HG03066 (cell line): Measurements from ENCODE around the gene YPEL2.
"Not testable (repeated sequence)": the region's sequence is repeated elsewhere in the genome, so short reads cannot be mapped to it uniquely, and the experiment has no call there.

Experiments
- ATAC-seq: cut with Tn5 transposase; IDR thresholded peaks from one replicate; pipeline ENCODE4 v1.9.1; 2021; ENCODE audit warnings: low read depth; ENCODE audit not compliant: unreplicated experiment

Gene YPEL2

DNA sequence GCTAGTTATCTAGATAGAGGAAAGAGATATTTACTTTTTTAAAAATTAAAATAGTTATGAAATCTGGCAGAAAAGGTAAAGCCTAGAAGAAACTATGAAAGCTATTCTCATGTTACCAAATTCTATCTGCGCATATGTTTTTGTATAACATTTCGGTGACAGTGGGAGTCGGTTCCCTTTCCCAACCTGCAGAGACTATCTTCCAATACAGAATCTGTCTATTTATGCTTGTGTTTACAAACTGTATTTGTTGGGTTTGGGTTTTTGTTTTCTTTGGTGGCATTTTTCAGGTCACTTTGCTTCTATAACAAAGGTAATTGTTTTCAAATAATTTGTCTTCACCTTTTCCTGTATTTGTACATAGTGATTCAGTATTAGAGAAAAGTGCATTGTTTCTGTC is 69.8 kb downstream of the YPEL2 start:
- ATAC-seq = no peak

DNA sequence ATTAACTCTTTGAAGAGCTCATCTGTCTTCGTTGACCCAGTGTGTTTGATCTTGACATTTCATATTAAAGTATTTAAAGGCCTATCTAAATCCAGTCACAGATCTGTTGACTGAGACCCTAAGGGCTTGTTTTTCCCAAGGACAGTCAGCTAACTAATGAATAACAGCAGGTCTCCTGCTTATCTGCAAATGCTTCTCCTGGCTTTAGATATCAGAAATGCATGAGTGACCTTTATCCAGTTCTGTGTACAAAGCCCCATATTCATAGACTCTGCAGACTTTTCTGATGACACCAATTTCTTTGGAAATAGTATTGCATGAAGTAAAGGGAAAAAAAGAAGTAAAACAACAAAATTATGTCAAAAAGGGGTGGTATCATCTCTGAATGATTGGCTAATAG is 70.3 kb downstream of the YPEL2 start:
- no peak for ATAC-seq

DNA sequence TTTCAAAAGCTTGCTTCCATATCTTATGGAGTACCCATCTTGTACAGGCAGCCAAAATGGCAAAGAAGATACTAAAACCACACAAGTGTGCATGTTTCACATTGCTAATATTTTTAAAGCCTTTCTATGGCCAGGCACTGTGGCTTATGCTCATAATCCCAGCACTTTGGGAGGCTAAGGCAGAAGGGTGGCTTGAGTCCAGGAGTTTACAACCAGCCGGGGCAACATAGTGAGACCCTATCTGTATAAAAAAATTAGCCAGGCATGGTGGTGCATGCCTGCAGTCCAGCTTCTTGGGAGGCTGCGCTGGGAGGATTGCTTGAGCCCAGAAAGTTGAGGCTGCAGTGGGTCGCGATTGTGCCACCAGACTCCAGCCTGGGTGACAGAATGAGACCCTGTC is 71.3 kb downstream of the YPEL2 start:
- ATAC-seq = no peak

DNA sequence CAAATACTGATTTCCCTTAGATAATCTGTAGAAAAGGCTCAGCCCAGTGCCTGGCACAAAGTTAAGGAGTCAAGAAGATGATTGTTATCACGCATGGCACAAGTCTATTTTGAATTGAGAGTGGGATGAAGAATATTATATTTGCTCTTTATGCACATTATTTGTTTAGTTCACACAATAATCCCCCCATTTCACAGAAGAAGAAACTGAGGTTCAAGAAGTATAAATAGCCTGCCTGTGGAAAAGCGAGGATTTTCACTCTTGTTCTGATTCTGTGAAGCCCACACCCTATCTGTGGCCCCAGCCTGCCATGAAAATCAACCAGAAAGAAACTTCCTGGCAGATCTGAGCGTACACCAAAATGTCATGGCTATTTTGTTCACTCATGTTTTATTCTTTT is 73.0 kb downstream of the YPEL2 start:
- ATAC-seq = no peak

DNA sequence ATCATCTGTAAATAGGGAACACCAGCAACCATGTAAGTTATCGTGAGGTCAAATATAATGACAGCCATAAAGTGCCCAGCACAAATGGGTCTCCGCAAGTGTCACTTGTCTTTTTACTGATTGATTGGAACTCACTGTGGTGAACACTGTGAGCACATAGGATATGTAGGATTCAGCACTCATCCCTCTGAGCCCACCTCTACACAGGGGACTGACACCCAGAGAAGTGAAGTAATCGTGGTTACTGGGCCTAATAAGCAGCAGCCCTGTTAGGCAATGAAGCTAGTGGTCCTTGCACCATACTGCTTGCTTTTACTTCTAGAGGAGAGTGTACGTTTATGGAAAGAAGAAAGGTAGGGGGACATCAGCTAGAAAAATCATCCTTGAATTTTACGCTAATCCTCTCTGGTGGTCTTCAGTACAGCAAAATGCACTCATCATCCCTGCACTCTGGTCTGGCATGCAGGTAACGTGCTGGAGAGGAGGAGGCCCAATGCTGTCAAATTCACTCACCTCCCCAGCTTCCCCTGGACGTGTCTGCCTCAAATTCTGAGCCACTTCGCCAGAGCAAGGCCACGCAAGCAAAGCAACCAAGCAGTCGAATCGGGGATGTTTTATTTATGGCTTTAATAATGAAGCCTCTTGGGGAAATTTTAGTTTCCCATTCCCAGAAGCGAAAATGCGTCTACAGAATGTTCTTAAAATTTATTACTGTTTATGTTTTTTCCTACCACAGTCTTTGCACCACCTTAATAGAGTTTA is 74.7 kb downstream of the YPEL2 start:
- no peak for ATAC-seq

DNA sequence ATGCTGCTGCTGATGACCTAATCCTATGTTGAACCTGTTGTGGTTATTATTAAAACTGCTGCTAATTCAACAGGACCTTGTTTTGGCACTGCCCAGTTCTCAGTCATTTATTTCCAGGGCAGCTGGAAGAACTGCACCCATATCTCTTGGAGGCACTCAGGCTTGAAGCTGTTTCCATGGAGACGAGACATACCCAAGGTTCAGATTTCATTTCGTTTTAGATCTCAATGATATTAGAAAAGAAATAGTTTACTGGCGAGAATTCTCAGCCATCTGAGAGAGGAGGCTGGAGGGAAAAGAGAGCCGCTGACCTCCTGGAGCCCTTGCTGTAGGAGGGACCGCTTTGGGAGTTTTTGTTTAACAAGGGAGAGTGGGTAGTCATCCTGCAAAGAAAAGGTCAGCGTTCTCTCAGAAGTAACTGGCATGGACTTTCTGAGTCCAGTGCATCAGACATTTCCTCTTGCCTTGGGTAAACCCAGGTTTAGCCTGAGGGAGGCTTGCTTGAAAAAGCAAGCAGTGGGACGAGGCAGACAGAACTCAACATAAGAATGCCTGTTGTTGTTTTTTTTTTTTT is 75.4 kb downstream of the YPEL2 start:
- no peak for ATAC-seq

DNA sequence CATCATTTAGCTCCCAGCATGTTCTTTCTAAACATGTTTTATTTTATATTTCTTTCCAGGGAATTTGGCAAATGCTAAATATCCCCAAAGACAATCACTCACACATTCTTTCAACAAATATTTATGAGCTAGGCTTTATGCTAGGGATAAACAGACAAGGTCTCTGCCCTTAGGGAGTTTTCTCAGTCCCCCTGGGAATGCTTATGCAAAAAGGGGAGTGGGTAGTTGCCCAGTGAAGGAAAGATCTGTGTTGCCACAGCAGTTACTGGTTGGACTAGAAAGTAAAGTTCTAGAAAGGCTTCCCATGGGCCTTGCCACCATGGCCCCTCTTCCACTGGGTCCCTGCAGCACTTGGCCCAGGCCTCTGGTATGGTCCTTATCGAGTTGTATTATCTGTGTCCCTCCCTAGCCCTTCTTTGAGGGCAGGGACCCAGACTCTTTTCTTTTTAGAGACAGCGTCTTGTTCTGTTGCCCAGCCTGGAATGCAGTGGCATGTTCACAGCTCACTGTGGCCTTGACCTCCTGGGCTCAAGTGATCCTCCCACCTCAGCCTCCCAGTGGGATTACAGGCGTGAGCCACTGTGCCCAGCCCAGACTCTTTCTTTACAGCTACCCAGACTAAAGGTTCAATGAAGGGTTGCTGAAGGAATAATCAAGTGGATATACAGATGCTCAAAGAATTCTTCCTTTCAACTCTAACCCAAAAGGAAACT is 78.0 kb downstream of the YPEL2 start:
- ATAC-seq = no peak

DNA sequence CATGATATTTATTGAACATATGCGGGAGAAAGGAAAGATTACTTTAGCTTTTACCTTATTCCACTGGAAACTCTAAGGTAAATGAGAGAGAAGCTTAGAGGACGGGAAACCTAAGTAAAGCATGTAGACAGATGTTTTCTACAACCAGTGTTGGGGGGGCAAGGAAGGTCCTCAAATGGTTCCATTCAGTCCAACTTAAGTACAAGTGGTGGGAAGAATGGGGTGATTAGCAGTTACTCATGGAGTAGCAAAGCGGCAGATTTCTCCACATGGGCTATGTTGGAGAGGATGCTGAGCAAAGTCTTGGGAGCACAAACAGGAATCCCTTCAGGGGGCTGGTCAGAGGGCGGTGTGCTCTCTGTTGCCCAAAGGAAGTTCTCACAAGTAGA is 78.6 kb downstream of the YPEL2 start:
- ATAC-seq = no peak

DNA sequence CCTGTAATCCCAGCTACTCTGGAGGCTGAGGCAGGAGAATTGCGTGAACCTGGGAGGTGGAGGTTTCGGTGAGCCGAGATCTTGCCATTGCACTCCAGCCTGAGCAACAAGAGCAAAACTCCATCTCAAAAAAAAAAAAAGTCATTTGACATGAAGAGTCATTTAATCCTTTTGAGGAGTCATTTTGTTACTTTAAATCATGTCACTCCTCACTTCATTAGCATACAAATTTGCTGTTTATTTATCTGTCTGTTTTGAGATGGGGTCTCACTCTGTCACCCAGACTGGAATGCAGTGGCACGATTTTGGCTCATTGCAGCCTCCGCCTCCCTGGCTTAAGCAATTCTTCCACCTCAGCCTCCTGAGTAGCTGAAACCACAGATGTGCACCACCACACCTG is 81.0 kb downstream of the YPEL2 start:
- ATAC-seq = not testable (repeated sequence)

DNA sequence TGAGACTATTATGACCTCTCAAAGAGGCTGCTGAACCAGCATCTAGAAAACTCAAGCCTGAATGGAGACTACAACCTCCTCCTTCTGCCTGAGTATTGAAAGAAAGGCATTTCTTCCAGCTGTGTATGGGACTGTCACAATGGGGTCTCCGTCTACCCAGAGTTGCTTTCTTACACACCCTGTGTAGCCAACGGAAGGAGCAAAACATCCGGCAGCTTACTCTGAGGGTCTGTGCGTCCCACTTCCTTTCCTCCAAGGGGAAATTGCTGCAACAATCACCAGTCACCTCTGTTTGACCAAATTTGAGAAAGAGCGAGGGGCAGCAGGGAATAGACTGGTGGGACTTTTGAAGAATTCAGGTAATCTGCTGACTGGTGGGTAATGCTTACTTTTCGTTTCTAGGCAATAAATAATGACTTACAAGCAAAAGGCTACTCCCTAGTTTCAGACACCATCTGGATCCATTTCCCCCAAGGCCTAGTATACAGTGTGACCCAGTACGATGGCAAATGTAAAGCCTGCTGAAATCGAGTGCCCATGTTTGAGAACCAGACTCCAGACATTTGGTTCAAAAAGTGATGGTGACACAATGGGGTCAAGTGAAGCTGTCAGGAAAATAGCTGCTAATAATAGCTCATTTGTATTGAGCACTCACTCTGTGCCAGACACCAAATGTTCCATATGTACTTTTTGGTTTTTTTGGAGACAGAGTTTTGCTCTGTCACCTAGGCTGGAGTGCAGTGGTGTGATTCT is 81.7 kb downstream of the YPEL2 start:
- no peak for ATAC-seq

DNA sequence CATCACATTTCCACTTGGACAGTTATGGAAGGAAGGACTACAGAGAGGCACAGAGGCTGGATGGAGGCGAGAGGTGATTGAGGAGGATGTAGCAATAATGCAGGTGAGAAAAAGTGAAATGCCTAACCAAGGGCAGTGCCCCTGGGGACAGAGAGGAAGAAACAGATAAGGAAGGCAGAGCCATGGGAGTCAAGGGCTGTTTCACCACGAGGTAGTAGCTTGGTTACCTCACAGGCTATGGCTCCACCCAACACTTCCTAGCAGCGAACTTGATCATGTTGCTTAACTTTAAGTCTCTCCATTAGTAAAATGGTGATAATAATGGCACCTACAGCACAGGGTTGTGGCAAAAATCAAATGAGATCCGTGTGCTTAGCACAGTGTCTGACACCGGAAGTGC is 83.9 kb downstream of the YPEL2 start:
- no peak for ATAC-seq

DNA sequence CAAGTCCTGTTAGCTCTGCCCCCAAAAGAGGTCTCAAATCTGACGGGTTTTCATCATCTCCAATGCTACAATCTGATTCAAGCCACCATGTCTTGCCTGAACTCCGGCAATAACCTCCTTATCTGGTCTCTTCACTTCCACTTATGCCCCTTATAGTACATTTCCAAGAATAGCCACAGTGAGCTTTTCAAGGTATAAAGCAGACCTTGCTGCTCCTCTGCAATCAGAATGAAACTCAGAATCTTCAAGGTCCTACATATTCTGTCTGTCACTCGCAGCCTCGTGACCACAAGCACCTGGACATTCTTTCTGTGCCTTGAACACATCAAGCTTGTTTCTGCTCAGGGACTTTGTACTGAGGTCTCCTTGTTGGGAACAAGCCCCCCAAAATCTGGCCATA is 84.7 kb downstream of the YPEL2 start:
- no peak for ATAC-seq

DNA sequence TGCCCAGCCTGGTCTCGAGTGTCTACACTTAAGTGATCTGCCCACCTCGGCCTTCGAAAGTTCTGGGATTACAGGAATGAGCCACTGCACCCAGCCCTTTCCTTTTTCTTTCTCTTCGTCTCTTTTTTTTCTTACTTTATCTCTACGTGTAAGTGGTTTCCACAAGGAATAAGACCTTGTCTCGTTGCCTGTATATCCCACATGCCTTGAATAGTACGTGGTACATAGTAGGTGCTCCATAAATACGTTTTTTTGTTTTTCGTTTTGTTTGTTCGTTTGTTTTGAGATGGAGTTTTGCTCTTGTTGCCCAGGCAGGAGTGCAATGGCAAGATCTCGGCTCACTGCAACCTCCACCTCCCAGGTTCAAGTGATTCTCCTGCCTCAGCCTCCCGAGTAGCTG is 86.0 kb downstream of the YPEL2 start:
- ATAC-seq = no peak

DNA sequence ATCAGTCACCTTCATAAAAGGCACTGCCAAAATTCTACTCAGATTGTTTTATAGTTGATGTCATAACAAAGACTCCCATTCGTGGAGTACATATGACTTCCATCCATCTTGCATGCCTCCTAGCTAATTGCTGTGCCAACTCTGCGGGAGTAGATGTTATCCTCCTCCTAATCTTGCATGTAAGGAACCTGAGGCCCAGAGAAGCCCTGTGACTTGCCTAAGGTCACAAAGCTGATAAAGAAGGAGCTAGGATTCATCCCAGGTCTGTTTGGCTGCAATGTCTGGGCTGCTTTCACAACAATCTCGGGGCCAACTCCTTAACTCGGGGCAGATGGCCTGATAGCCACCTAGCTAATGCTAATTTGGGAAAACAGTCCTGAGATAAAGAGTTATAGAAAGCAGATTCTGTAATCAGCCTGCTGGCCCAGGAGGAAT is 87.3 kb downstream of the YPEL2 start:
- no peak for ATAC-seq

DNA sequence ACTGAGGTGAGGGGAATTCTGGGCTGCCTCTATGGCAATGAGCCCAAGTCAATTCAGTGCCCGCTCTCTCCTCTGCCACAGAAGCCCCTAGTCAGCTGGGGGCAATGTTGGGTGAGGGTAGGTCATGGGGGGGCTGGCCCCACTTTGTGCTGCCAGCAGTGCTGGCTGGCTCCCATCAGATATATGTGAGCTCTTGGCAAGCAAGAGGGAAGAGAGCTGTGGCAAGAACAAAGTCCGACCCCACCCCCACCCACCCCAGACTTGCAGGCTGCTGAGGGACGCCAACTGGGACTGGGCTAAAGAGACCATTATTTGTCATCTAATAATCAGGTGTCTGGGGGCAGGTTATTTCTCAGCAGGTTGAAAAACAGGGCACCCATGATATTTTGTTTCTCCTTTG is 89.4 kb downstream of the YPEL2 start:
- ATAC-seq = no peak

DNA sequence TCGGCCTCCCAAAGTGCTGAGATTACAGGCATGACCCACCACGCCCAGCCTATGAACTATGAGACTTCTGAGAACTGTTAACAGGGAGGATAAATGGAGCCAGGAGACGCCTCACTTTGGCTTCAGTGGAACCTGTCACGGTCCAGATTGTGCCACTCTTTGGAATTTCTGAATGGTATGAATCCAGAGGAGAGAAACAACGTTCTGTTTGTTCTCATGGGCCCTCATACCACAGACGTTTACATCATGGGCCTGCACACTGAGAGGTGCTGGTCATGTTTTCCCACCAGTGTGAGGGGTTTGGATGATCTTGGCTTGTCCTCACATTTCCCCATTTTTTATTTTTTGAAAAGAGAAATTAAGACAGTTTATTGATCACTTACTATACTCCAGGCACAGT is 90.3 kb downstream of the YPEL2 start:
- ATAC-seq = no peak

DNA sequence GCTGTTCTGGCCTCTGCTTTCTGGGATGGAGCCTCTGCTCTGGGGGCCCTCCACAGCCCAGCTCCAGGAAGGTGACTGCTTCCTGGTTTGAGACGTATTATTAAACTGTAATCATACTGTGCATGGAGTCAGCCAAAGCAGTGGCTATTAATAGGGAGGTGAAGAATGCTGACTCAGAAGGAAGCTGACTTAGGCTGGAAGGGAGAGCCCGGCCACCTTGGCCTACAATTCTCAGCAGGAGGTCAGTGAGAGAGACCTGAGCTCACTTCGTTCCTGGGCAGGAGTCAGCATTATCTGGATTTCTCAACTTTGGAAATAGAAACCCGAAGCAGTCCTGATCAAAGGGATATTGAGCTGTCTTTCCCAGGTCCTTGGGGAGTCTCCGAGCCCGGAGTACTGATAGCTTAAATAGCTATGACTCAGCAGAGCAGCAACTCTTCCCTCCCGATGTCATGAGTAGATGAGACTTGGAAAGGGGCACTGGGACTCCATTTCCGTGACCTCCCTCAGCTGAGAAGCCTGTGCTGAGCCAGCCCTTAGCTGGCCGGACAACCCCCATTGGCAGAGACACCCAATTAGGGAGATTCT is 91.8 kb downstream of the YPEL2 start:
- no peak for ATAC-seq

DNA sequence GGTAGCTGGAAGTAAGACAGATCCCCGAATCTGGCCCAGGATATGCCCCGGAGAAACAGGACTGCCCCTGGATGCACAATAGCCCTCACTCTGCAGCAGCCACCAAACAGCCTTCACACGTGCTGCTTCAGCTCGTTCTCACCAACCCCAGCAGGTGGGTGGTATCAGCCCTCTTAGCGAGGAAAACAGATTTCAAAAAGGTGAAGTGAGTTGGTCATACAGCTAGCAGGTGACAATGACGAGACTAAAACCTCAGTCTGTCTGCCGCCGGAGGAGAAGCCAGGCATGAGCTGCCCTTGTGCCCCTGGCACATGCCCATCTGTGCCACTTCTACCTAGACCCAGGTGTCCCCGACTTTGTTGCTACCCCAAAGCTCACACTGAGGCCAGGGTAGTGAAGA is 92.4 kb downstream of the YPEL2 start:
- no peak for ATAC-seq

DNA sequence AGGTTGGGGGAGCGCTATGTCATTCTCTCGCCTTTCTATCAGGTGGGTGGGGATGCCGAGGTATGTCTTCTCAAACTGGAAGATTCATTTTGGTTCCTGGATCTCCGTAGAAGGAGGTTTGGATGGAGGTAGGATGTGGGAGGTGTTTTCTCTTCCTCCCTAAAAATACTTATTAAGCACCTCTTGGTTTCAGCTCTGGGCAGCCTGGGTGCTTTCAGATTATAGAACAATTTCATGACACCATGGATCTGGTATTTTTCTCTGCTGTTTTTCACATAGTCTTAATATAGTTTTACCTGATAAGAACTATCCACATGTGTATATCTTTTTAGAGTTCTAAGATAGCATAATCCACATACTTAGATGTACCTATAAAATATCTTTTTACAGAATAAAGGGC is 92.9 kb downstream of the YPEL2 start:
- no peak for ATAC-seq

DNA sequence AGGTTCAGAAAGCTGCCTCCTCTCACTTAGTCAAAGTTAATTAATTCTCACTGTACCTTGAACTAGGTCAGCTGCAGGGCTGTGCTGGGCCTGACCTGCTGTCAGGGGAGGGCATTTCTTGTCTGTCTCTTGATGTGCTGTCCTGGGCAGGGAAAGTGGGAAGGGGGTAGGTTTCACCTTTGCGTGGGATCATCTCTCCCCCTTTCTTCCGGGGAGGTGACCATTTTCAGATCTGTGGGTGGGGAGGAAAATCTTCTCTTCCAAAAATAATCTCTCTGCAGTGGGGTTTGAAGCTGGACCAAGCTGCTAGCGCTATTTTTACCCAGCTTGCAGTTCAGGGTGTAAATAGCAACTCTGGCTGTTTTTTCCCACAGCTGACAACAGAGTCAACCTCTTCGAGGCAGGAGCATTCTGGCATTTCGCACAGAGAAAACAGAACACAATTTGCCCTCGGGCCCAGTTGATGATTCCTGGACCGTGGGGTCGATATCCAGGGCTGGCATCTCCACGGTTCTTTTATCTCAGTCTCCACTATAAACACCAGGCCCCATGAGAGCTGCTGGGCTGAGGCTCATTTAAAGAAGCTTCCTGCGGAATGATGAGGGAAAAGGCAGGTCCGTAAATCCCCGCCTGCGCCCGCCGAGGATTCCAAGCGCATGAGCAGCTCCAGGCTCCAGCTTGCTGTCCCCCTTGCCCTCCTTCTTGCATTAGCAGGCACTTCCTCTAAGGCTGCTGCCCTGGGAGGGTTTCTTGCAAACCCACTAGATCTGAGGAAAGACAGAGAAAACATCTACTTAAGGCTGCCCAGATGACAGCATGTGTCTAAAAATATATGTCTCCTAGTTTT is 93.9 kb downstream of the YPEL2 start:
- no peak for ATAC-seq
